Measurements from ENCODE around the gene TRIM39. TPM values are rescaled to one million over a fixed set of nuclear protein-coding genes. Genes with fewer than 3 reads are reported as not detected.
"Not testable (repeated sequence)": the region's sequence is repeated elsewhere in the genome, so short reads cannot be mapped to it uniquely, and the experiment has no call there.

The TRIM39 gene
- total and polyA plus RNA-seq, 2 of the 13 experiments (the other 11 are each of a cell fraction or from before 2014, with no cell fraction given): 7.7 to 14.6 TPM

DNA sequence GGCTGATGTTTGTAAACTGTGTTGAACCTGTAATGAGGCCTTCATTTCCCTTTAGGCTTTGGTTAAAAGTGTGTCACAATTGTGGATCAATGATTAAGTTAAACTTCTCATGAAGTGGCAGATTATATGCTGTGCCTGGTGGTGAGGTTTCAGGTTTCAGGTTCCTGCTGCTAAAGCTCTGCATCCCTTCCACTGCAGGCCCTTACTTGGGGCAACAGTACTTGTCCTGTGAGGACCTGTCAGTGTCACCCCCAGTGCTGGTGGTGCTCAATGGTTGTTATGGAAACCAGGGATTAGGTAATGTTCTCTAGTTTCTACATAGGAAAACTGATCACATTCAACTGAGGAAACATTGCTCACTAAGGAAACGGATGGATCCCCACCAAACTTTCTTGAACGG lies 36.7 kb downstream of the TRIM39 start:
- peaks cover 9 to 48% of the 10 kb centered on the region in 2 experiments for H3K27me3 ChIP-seq (ENCODE audit: control insufficient read depth in 1 of 2, insufficient read depth in 2 of 2, low read length in 2 of 2)
- WGBS (ENCODE audit: low lambda C conversion rate): 22% methylated on average over 2 of the region's 2 CpGs
- no peak overlapping the region for H3K4me2 ChIP-seq (ENCODE audit: low read depth, low read length)
- ATAC-seq (no peak), DNase-seq (ENCODE audit: low spot score) (no peak), FAIRE-seq (no peak)
- no peaks in the 10 kb centered on the region for H3K4me1 ChIP-seq (ENCODE audit: insufficient read depth, low read length)
- H3K9me3 ChIP-seq (ENCODE audit: low read length): no peaks in the 10 kb centered on the region
- in situ Hi-C loops (cut with HindIII; ENCODE audit: extremely low pct_ligation_motif_present, low pct_unique_long_range_greater_than_20kb) (loop anchor here (5.0 kb wide), 1 partner anchor 34 kb away; no protein-coding TSS in a partner anchor), intact Hi-C loops (cut with micrococcal nuclease; ENCODE audit: unreplicated experiment) (no loop called here)
- BruUV-seq (replicated peaks): no TSS peak
- no peak overlapping the region for H3K9ac ChIP-seq (ENCODE audit: insufficient read depth, low read depth, low read length)
- H4K20me1 ChIP-seq (ENCODE audit: insufficient read depth, low read length): no peaks in the 10 kb centered on the region
- H3K4me3 ChIP-seq (replicated peaks in 1 of 3; ENCODE audit: insufficient read depth in 1 of 3, low read depth in 2 of 3, low read length in 3 of 3): no peak overlapping the region
- no peaks in the 10 kb centered on the region for H3K36me3 ChIP-seq (replicated peaks in 1 of 2; ENCODE audit: control insufficient read depth in 1 of 2, insufficient read depth in 2 of 2, low read length in 2 of 2)
- ChIA-PET POLR2A (no interaction called here), CTCF (ENCODE audit: low intra/inter-chr PET ratio, low total read pairs) (no interaction called here)
- no peak for TF ChIP-seq NR2F6 (IDR thresholded peaks at IDR 0.05)
- no peak for TF ChIP-seq NR2F6 (CRISPR knock-in tag; IDR thresholded peaks at IDR 0.05)
- H3K79me2 ChIP-seq (ENCODE audit: insufficient read depth, low read length): no peaks in the 10 kb centered on the region
- H2AFZ ChIP-seq (ENCODE audit: low read length): no peak overlapping the region
- H3K27ac ChIP-seq (ENCODE audit: extremely low read length, insufficient read depth, low read length): no peak overlapping the region

- ATAC-seq (peak; percentile 82), FAIRE-seq (no peak), DNase-seq (ENCODE audit: low spot score) (peak; percentile 17)
- ChIA-PET POLR2A (no interaction called here), CTCF (ENCODE audit: low intra/inter-chr PET ratio, low total read pairs) (no interaction called here)
- Histone ChIP-seq H3K27ac (ENCODE audit: extremely low read length, insufficient read depth, low read length) (no peak overlapping the region), H2AFZ (ENCODE audit: low read length) (no peak overlapping the region), H3K79me2 (ENCODE audit: insufficient read depth, low read length) (no peaks in the 10 kb centered on the region), H3K9ac (ENCODE audit: insufficient read depth, low read depth, low read length) (no peak overlapping the region), H3K4me2 (ENCODE audit: low read depth, low read length) (no peak overlapping the region), H3K36me3 (replicated peaks in 1 of 2; ENCODE audit: control insufficient read depth in 1 of 2, insufficient read depth in 2 of 2, low read length in 2 of 2) (no peaks in the 10 kb centered on the region), H3K27me3 (ENCODE audit: control insufficient read depth in 1 of 2, insufficient read depth in 2 of 2, low read length in 2 of 2) (peaks cover 9 to 39% of the 10 kb centered on the region in 2 experiments; a peak in 4 of 5 replicates), H3K4me1 (ENCODE audit: insufficient read depth, low read length) (no peaks in the 10 kb centered on the region), H3K4me3 (replicated peaks in 1 of 3; ENCODE audit: insufficient read depth in 1 of 3, low read depth in 2 of 3, low read length in 3 of 3) (no peak overlapping the region), H3K9me3 (ENCODE audit: low read length) (no peaks in the 10 kb centered on the region), H4K20me1 (ENCODE audit: insufficient read depth, low read length) (no peaks in the 10 kb centered on the region)
- BruUV-seq (replicated peaks): no TSS peak
- TF ChIP-seq HHEX (CRISPR knock-in tag; IDR thresholded peaks at IDR 0.05) (no peak), CTCF (CRISPR knock-in tag; IDR thresholded peaks at IDR 0.05) (peak; percentile 26; the same call in 1 of the 2 replicates)
- in situ Hi-C loops (cut with HindIII; ENCODE audit: extremely low pct_ligation_motif_present, low pct_unique_long_range_greater_than_20kb) (loop anchor here (5.0 kb wide), 1 partner anchor 33 kb away; no protein-coding TSS in a partner anchor), intact Hi-C loops (cut with micrococcal nuclease; ENCODE audit: unreplicated experiment) (no loop called here)
- 0% methylated on average over 2 of the region's 2 CpGs for WGBS (ENCODE audit: low lambda C conversion rate)
Observed at GRCh38 chr6:30364591-30364990, 37.9 kb downstream of the TRIM39 start.

GRCh38 chr6:30369280-30369679 lies 42.6 kb downstream of the TRIM39 start:
- 0% methylated on average over 1 of the region's 1 CpG for WGBS (ENCODE audit: low lambda C conversion rate)
- H3K4me3 ChIP-seq (replicated peaks in 1 of 3; ENCODE audit: insufficient read depth in 1 of 3, low read depth in 2 of 3, low read length in 3 of 3); intact Hi-C loops (cut with micrococcal nuclease; ENCODE audit: unreplicated experiment); DNase-seq (ENCODE audit: low spot score); CTCF ChIA-PET (ENCODE audit: low intra/inter-chr PET ratio, low total read pairs); H2AFZ ChIP-seq (ENCODE audit: low read length); H3K9ac ChIP-seq (ENCODE audit: insufficient read depth, low read depth, low read length); H3K4me2 ChIP-seq (ENCODE audit: low read depth, low read length); H3K27ac ChIP-seq (ENCODE audit: extremely low read length, insufficient read depth, low read length); H3K9me3 ChIP-seq (ENCODE audit: low read length); H4K20me1 ChIP-seq (ENCODE audit: insufficient read depth, low read length); H3K79me2 ChIP-seq (ENCODE audit: insufficient read depth, low read length); POLR2A ChIA-PET; ATAC-seq; BruUV-seq (replicated peaks); H3K36me3 ChIP-seq (replicated peaks in 1 of 2; ENCODE audit: control insufficient read depth in 1 of 2, insufficient read depth in 2 of 2, low read length in 2 of 2); H3K4me1 ChIP-seq (ENCODE audit: insufficient read depth, low read length); in situ Hi-C loops (cut with HindIII; ENCODE audit: extremely low pct_ligation_motif_present, low pct_unique_long_range_greater_than_20kb); FAIRE-seq: not testable (repeated sequence)
- H3K27me3 ChIP-seq (ENCODE audit: control insufficient read depth in 1 of 2, insufficient read depth in 2 of 2, low read length in 2 of 2): peaks cover 0 to 13% of the 10 kb centered on the region in 2 experiments; a peak in 3 of 5 replicates
